IMR-90 (cell line): ENCODE measurements around the gene NMRK2. TPM values are rescaled to one million over a fixed set of nuclear protein-coding genes. Genes with fewer than 3 reads are reported as not detected.

Source experiments
- ATAC-seq: fragments of 200-7000 bp; cut with Tn5 transposase; 2 replicates; pipeline ENCODE4 v1.9.1; 2020; ENCODE audit warnings: low read depth, mild to moderate bottlenecking, moderate library complexity
- BruUV-seq: library from RNA; stranded (reverse); fragments of 400-500 nt; replicated peaks from 2 replicates; lab custom pipeline; 2021; lab: Mats Ljungman, UMichigan
- CTCF ChIA-PET: fragments of 300-600 bp; formaldehyde crosslinking; extraction: SDS; loops from one replicate; lab custom pipeline; 2021; ENCODE audit warnings: antibody characterized with exemption; lab: Yijun Ruan, JAX
- POLR2A ChIA-PET: fragments of 300-600 bp; sonication (Branson Sonifier 250); formaldehyde crosslinking; loops from one replicate; lab custom pipeline; 2022; ENCODE audit warnings: antibody characterized with exemption; ENCODE audit not compliant: unreplicated experiment; lab: Charles Lee
- DNase-seq: peaks from one replicate; pipeline ENCODE4 v3.0.0; 2013
- H2AFZ ChIP-seq: replicated peaks from 2 replicates; pipeline ENCODE3; 2013; ENCODE audit warnings: low read length, mild to moderate bottlenecking; ENCODE audit not compliant: poor library complexity
- H2AK5ac ChIP-seq: 2 replicates; pipeline ENCODE4 v1.6.1; 2013; ENCODE audit warnings: low read depth, low read length, inconsistent platforms
- H2AK9ac ChIP-seq: replicated peaks from 2 replicates; pipeline ENCODE3; 2013; ENCODE audit warnings: mild to moderate bottlenecking, low read depth, low read length, moderate library complexity; ENCODE audit not compliant: poor library complexity
- H2BK120ac ChIP-seq: 2 replicates; pipeline ENCODE4 v1.6.1; 2013; ENCODE audit warnings: low read depth, low read length, inconsistent platforms
- H2BK15ac ChIP-seq: 3 replicates; pipeline ENCODE4 v1.6.1; 2013; ENCODE audit warnings: low read depth, low read length, inconsistent platforms
- H2BK20ac ChIP-seq: 2 replicates; pipeline ENCODE4 v1.6.1; 2013; ENCODE audit warnings: low read depth, mild to moderate bottlenecking, inconsistent platforms, low read length, moderate library complexity
- H2BK5ac ChIP-seq: 2 replicates; pipeline ENCODE4 v1.6.1; 2013; ENCODE audit warnings: mild to moderate bottlenecking, low read depth, low read length, inconsistent platforms; ENCODE audit not compliant: poor library complexity, severe bottlenecking
- H3K14ac ChIP-seq: replicated peaks from 2 replicates; pipeline ENCODE4 v1.6.1; 2013; ENCODE audit warnings: low read depth, low read length, inconsistent platforms
- H3K18ac ChIP-seq: 2 replicates; pipeline ENCODE4 v1.6.1; 2013; ENCODE audit warnings: low read depth, low read length, control low read depth
- H3K23ac ChIP-seq: 2 replicates; pipeline ENCODE4 v1.6.1; 2013; ENCODE audit warnings: low read depth, low read length, inconsistent platforms
- H3K27ac ChIP-seq: 2 replicates; pipeline ENCODE4 v1.5.1; 2013; ENCODE audit warnings: mild to moderate bottlenecking, control low read depth, low read length; ENCODE audit not compliant: insufficient read depth
- H3K27me3 ChIP-seq: 2 replicates; pipeline ENCODE4 v1.6.1; 2013; ENCODE audit warnings: low read length; ENCODE audit not compliant: control insufficient read depth, insufficient read depth
- H3K36me3 ChIP-seq: 2 replicates; pipeline ENCODE4 v1.6.1; 2013; ENCODE audit warnings: low read length, mixed read lengths; ENCODE audit not compliant: control insufficient read depth, insufficient read depth
- H3K4ac ChIP-seq: 2 replicates; pipeline ENCODE4 v1.6.1; 2013; ENCODE audit warnings: low read depth, low read length, inconsistent platforms
- H3K4me1 ChIP-seq: 2 replicates; pipeline ENCODE4 v1.6.1; 2013; ENCODE audit warnings: low read length, mixed read lengths; ENCODE audit not compliant: control insufficient read depth, insufficient read depth
- H3K4me2 ChIP-seq: 2 replicates; pipeline ENCODE4 v1.6.1; 2013; ENCODE audit warnings: low read depth, mild to moderate bottlenecking, control low read depth, low read length, moderate library complexity
- H3K4me3 ChIP-seq: 2 replicates; pipeline ENCODE4 v1.5.1; 2013; ENCODE audit warnings: low read depth, mild to moderate bottlenecking, control low read depth, low read length, moderate library complexity; ENCODE audit not compliant: insufficient read depth
- H3K56ac ChIP-seq: 2 replicates; pipeline ENCODE4 v1.6.1; 2013; ENCODE audit warnings: low read length, inconsistent platforms; ENCODE audit not compliant: insufficient read depth; ENCODE audit errors: extremely low read depth
- H3K79me1 ChIP-seq, 2 experiments: 2 replicates each; pipeline ENCODE4 v1.6.1; 2013; ENCODE audit warnings: low read length in 2 of 2, inconsistent platforms in 1 of 2, low read depth in 1 of 2
- H3K9ac ChIP-seq: 2 replicates; pipeline ENCODE4 v1.6.1; 2013; ENCODE audit warnings: low read depth, low read length, control low read depth
- H3K9me1 ChIP-seq: 2 replicates; pipeline ENCODE4 v1.6.1; 2013; ENCODE audit warnings: low read length, inconsistent platforms; ENCODE audit not compliant: insufficient read depth
- H3K9me3 ChIP-seq: 2 replicates; pipeline ENCODE4 v1.6.1; 2013; ENCODE audit warnings: low read length; ENCODE audit not compliant: control insufficient read depth, insufficient read depth
- H4K20me1 ChIP-seq: 2 replicates; pipeline ENCODE4 v1.6.1; 2013; ENCODE audit warnings: low read length, inconsistent platforms; ENCODE audit not compliant: insufficient read depth
- H4K5ac ChIP-seq: 2 replicates; pipeline ENCODE4 v1.6.1; 2013; ENCODE audit warnings: mild to moderate bottlenecking, low read depth, low read length, control low read depth
- H4K8ac ChIP-seq, 2 experiments: 2 replicates each; pipeline ENCODE4 v1.6.1; 2013; ENCODE audit warnings: low read depth in 2 of 2, low read length in 2 of 2, control low read depth in 1 of 2, inconsistent platforms in 1 of 2
- H4K91ac ChIP-seq: 2 replicates; pipeline ENCODE4 v1.6.1; 2013; ENCODE audit warnings: low read depth, low read length, inconsistent platforms; ENCODE audit not compliant: insufficient read depth
- CEBPB ChIP-seq: IDR thresholded peaks from 2 replicates; pipeline ENCODE4 v1.6.1; 2012; ENCODE audit warnings: low read depth, low read length, improper control_type of control experiment
- POLR2A ChIP-seq: IDR thresholded peaks from 2 replicates; pipeline ENCODE4 v1.6.1; 2012; ENCODE audit warnings: mild to moderate bottlenecking, low read depth, low read length
- WGBS, 2 experiments: methylation state at CpG; one replicate each; pipeline versions ENCODE4 v1.1.5 to v1.1.7; 2013; ENCODE audit warnings: missing lambda C conversion rate in 2 of 2; ENCODE audit not compliant: insufficient read length in 1 of 2; ENCODE audit errors: extremely low coverage in 2 of 2; 5-methylcytosine and 5-hydroxymethylcytosine counted together
- dilution Hi-C: fragments of 300-500 bp; cut with HindIII; formaldehyde crosslinking; loops from one replicate; pipeline ENCODE4 v1.14.3; 2018; ENCODE audit warnings: low sequenced_read_pairs; ENCODE audit not compliant: unreplicated experiment
- in situ Hi-C: fragments of 300-500 bp; cut with MboI; formaldehyde crosslinking; loops from 3 replicates; pipeline ENCODE4 v1.14.3; 2019; ENCODE audit warnings: low sequenced_read_pairs, inconsistent platforms, mixed read lengths
- intact Hi-C: fragments of 100-400 bp; cut with micrococcal nuclease; formaldehyde crosslinking; loops from 2 replicates; pipeline ENCODE4 v1.10.0; 2022
- polyA plus RNA-seq, 3 experiments: library from polyadenylated mRNA; depleted of rRNA; stranded (reverse); fragments of >200 nt; gene quantifications; 2 replicates each; pipeline ENCODE4 v1.2.3, GENCODE V29; 2012; ENCODE audit warnings: low replicate concordance in 1 of 3
- total RNA-seq: library from RNA; depleted of rRNA; stranded (reverse); fragments of >200 nt; gene quantifications from 2 replicates; pipeline ENCODE4 v1.2.3, GENCODE V29; 2012

NMRK2 gene
- total and polyA plus RNA-seq, 2 of the 4 experiments (the other 2 are of a cell fraction): not detected

DNA sequence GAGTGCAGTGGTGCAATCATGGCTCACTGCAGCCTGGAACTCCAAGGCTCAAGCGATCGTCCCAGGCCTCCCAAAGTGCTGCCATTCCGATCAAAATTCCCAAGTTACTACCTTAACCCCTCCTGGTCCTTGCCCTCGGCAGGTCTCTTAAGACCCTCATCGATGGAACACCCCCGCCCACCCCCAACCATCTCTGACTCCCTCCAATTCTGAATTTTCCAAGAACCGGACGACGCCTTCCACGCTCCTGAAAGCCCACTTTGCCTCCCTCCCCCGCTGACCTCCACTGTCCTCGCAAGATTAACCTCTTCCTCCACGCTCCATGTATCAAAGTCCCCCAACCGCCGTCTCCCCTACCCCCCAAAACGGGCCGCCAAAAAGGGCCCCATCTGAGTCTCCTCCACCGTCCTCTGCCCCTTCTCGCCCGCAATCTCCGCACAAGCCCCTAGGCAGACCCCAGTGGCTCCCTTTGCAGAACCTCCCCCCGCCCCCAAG, 37.5 kb downstream of the NMRK2 start:
- H3K56ac ChIP-seq: peak overlapping the region; percentile 97
- 1% methylated on average over 16 of the region's 22 CpGs; no CpG with 5 or more reads in 1 of the 2 experiments for WGBS, 2 experiments
- peaks cover 9% of the 10 kb centered on the region for H3K4me1 ChIP-seq
- peak overlapping the region; percentile 98; the same call in 2 of the 3 replicates for H2BK15ac ChIP-seq
- ChIA-PET CTCF (interaction anchor here (2.2 kb wide), 1 partner anchor 17 kb away, joined by 8 read pairs; no protein-coding TSS in a partner anchor), POLR2A (interaction anchor here (0.7 to 1.3 kb wide), 2 partner anchors 10 to 15 kb away, joined by 3 to 10 read pairs; partner anchors contain the start of gene EEF2)
- H3K18ac ChIP-seq: peak overlapping the region; percentile 93
- intact Hi-C loops (no loop called here), in situ Hi-C loops (no loop called here), dilution Hi-C loops (no loop called here)
- H3K36me3 ChIP-seq: peaks cover 39% of the 10 kb centered on the region
- peak overlapping the region; percentile 98 for H4K91ac ChIP-seq
- TF ChIP-seq POLR2A (no peak), CEBPB (peak; percentile 71)
- peak overlapping the region; percentile 98 for H3K4me2 ChIP-seq
- peak overlapping the region; percentile 75 for H2AFZ ChIP-seq
- peak overlapping the region; percentile 75 to 84; a peak in 3 of 4 replicates for H4K8ac ChIP-seq
- H2BK120ac ChIP-seq: peak overlapping the region; percentile 90; the same call in 1 of the 2 replicates
- no peak for DNase-seq
- ATAC-seq: no peak
- H3K9me3 ChIP-seq: no peaks in the 10 kb centered on the region
- 0 out of 2 replicates have a peak, but pooled peaks cover 16% of the 10 kb centered on the region for H3K9me1 ChIP-seq
- no TSS peak for BruUV-seq
- peak overlapping the region; percentile 99 for H3K27ac ChIP-seq
- H3K4ac ChIP-seq: peak overlapping the region; percentile 98
- H3K4me3 ChIP-seq: peak overlapping the region; percentile 81
- H2AK9ac ChIP-seq: peak overlapping the region; percentile 80
- peaks cover 9 to 42% of the 10 kb centered on the region in 2 experiments; a peak in 3 of 4 replicates for H3K79me1 ChIP-seq
- peaks cover 74% of the 10 kb centered on the region for H4K20me1 ChIP-seq
- peak overlapping the region; percentile 57; the same call in 1 of the 2 replicates for H4K5ac ChIP-seq
- H3K14ac ChIP-seq: peak overlapping the region; percentile 100
- peak overlapping the region; percentile 99 for H3K23ac ChIP-seq
- no peak overlapping the region for H2BK20ac ChIP-seq
- peak overlapping the region; percentile 99 for H2AK5ac ChIP-seq
- peak overlapping the region; percentile 98 for H2BK5ac ChIP-seq
- no peaks in the 10 kb centered on the region for H3K27me3 ChIP-seq
- peak overlapping the region; percentile 100 for H3K9ac ChIP-seq
